Sigmoid colon (tissue), 4 donors: Measurements from ENCODE around the gene ECT2.

ENCODE experiments used
- EP300 ChIP-seq, 4 donors: sonication (generic); formaldehyde crosslinking; IDR thresholded peaks; one replicate each; pipeline ENCODE4 v1.6.1; 2017; ENCODE audit warnings: antibody characterized with exemption in 4 of 4
- POLR2AphosphoS5 ChIP-seq, 4 donors: sonication (generic); formaldehyde crosslinking; IDR thresholded peaks; one replicate each; pipeline ENCODE4 v1.6.1; 2017; ENCODE audit warnings: antibody characterized with exemption in 4 of 4
- TF ChIP-seq, protein P1 (sequence below), 4 experiments: fragments of 450-650 bp in 3 of 4; fragments of 200-600 bp in 1 of 4; IDR thresholded peaks; one replicate each; pipeline ENCODE4 v1.5.1; 2016 to 2019; ENCODE audit warnings: antibody characterized with exemption in 4 of 4, mild to moderate bottlenecking in 3 of 4, moderate library complexity in 2 of 4

DNA sequence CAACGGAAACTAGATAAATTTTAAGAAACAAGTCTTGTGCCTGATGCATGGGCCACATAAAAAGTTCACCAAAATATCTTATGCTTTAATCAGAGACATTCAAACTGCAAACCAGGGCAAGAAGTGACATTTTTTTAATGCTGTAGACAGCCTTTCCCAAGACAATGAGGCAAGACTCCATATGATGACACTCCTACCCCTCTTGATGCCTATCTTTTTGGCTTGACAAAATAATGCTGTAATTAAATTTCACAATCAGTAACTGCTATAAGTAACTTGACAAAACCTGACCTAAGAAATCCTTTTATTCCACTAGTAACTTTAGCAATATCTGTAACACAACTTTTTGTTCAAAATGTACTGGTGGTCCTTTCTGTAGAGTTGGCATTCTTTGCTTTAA is 48.7 kb downstream of the ECT2 start:
- TF ChIP-seq, protein P1, sequence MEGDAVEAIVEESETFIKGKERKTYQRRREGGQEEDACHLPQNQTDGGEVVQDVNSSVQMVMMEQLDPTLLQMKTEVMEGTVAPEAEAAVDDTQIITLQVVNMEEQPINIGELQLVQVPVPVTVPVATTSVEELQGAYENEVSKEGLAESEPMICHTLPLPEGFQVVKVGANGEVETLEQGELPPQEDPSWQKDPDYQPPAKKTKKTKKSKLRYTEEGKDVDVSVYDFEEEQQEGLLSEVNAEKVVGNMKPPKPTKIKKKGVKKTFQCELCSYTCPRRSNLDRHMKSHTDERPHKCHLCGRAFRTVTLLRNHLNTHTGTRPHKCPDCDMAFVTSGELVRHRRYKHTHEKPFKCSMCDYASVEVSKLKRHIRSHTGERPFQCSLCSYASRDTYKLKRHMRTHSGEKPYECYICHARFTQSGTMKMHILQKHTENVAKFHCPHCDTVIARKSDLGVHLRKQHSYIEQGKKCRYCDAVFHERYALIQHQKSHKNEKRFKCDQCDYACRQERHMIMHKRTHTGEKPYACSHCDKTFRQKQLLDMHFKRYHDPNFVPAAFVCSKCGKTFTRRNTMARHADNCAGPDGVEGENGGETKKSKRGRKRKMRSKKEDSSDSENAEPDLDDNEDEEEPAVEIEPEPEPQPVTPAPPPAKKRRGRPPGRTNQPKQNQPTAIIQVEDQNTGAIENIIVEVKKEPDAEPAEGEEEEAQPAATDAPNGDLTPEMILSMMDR (IDR thresholded peaks at IDR 0.05): no peak
- no peak for TF ChIP-seq POLR2AphosphoS5 (IDR thresholded peaks at IDR 0.05)
- no peak for TF ChIP-seq EP300 (IDR thresholded peaks at IDR 0.05)
